Muscle layer of duodenum (tissue), 2 donors: ENCODE measurements around the gene RCAN1.
A peak's percentile ranks its signal among the peaks of the same experiment; 100 is the strongest.

Experiments
- H3K27ac ChIP-seq: one replicate; pipeline ENCODE4 v1.7.0; 2013; ENCODE audit warnings: mild to moderate bottlenecking, low read length
- H3K27me3 ChIP-seq: one replicate; pipeline ENCODE4 v1.7.0; 2013; ENCODE audit warnings: low read depth, mild to moderate bottlenecking, control low read depth, low read length
- H3K36me3 ChIP-seq, 2 donors: one replicate each; pipeline ENCODE4 v1.7.0; 2013; ENCODE audit warnings: low read length in 2 of 2, control low read depth in 1 of 2, mild to moderate bottlenecking in 1 of 2; ENCODE audit not compliant: insufficient read depth in 2 of 2, control insufficient read depth in 1 of 2
- H3K4me1 ChIP-seq, 2 donors: one replicate each; pipeline ENCODE4 v1.7.0; 2013; ENCODE audit warnings: low read length in 2 of 2, mild to moderate bottlenecking in 2 of 2, control low read depth in 1 of 2, moderate library complexity in 1 of 2; ENCODE audit not compliant: insufficient read depth in 2 of 2, control insufficient read depth in 1 of 2
- H3K4me3 ChIP-seq, 2 donors: one replicate each; pipeline ENCODE4 v1.7.0; 2013; ENCODE audit warnings: low read length in 2 of 2, low read depth in 1 of 2, mild to moderate bottlenecking in 1 of 2
- H3K9me3 ChIP-seq, 2 donors: one replicate each; pipeline ENCODE4 v1.7.0; 2013; ENCODE audit warnings: low read length in 2 of 2, control low read depth in 1 of 2, mild to moderate bottlenecking in 1 of 2; ENCODE audit not compliant: control insufficient read depth in 1 of 2
- donor health status: healthy.

The RCAN1 gene

GRCh38 chr21:34639882-34640788 lies 25.2 kb upstream of the RCAN1 start:
- Histone ChIP-seq H3K27ac (no peak overlapping the region), H3K4me1 (no peaks in the 10 kb centered on the region), H3K36me3 (no peaks in the 10 kb centered on the region), H3K4me3 (peak overlapping the region in 1 of 2 donors; percentile 34), H3K27me3 (peaks cover 4% of the 10 kb centered on the region), H3K9me3 (no peaks in the 10 kb centered on the region)

- Histone ChIP-seq H3K9me3 (no peaks in the 10 kb centered on the region), H3K4me3 (no peak overlapping the region), H3K4me1 (no peaks in the 10 kb centered on the region), H3K36me3 (no peaks in the 10 kb centered on the region), H3K27ac (no peak overlapping the region), H3K27me3 (peaks cover 4% of the 10 kb centered on the region)
These were observed 24.3 kb upstream of the RCAN1 start for GRCh38 chr21:34639250-34639649.

DNA sequence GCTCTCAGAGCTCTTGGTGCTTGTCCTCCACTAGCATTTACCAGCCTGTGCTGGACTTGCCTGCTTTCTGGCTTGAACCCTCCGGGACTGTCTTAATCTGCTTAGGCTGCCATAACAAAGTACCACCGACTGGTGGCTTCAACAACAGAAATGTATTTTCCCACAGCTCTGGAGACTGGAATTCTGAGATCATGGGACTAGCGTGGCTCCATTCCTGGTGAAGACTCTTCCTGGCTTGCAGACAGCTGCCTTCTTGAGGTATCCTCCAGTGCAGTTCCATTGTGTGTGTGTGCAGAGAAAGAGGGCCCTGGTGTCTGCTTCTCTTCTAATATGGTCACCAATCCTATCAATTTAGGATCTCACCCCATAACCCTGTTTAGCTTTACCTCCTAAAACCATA lies 22.0 kb upstream of the RCAN1 start:
- Histone ChIP-seq H3K27ac (no peak overlapping the region), H3K4me1 (no peaks in the 10 kb centered on the region), H3K9me3 (no peaks in the 10 kb centered on the region), H3K27me3 (peaks cover 4% of the 10 kb centered on the region), H3K36me3 (no peaks in the 10 kb centered on the region), H3K4me3 (no peak overlapping the region)

- H3K27me3 ChIP-seq, result peaks cover 4% of the 10 kb centered on the region
- no peak overlapping the region for H3K4me3 ChIP-seq
- no peaks in the 10 kb centered on the region for H3K36me3 ChIP-seq
- H3K9me3 ChIP-seq, result no peaks in the 10 kb centered on the region
- no peak overlapping the region for H3K27ac ChIP-seq
- H3K4me1 ChIP-seq, result no peaks in the 10 kb centered on the region
These were observed 20.4 kb upstream of the RCAN1 start for GRCh38 chr21:34635307-34635706.

- no peak overlapping the region for H3K27ac ChIP-seq
- peaks cover 4% of the 10 kb centered on the region for H3K27me3 ChIP-seq
- H3K4me3 ChIP-seq, result no peak overlapping the region
- H3K36me3 ChIP-seq, result no peaks in the 10 kb centered on the region
- no peaks in the 10 kb centered on the region for H3K4me1 ChIP-seq
- no peaks in the 10 kb centered on the region for H3K9me3 ChIP-seq
These were observed 17.6 kb upstream of the RCAN1 start for GRCh38 chr21:34632498-34632897.

GRCh38 chr21:34630536-34631143 lies 15.7 kb upstream of the RCAN1 start:
- Histone ChIP-seq H3K4me3 (no peak overlapping the region), H3K27me3 (peaks cover 4% of the 10 kb centered on the region), H3K4me1 (no peaks in the 10 kb centered on the region), H3K36me3 (no peaks in the 10 kb centered on the region), H3K9me3 (no peaks in the 10 kb centered on the region), H3K27ac (no peak overlapping the region)

DNA sequence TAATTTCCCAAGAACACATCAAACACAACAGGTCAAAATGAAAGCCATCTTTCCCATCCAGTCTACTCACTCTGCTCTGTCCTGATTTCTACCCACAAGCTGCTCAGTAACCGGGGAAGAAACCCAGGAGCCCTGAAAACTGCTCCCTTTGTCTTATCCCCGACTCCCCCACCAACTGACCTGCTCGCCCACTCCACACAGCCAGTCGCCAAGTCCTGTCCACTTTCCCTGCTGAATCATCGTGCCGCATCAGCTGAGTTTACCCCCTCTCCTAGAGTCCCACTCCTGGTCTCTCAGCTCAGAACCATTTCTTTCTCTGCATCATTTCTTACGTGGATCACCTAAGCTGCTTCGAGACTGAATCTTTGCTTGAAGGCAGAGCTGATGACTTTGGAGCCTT lies 11.2 kb upstream of the RCAN1 start:
- no peaks in the 10 kb centered on the region for H3K9me3 ChIP-seq
- no peaks in the 10 kb centered on the region for H3K36me3 ChIP-seq
- H3K27ac ChIP-seq, result no peak overlapping the region
- H3K4me1 ChIP-seq, result no peaks in the 10 kb centered on the region
- H3K4me3 ChIP-seq, result no peak overlapping the region
- no peaks in the 10 kb centered on the region for H3K27me3 ChIP-seq

DNA sequence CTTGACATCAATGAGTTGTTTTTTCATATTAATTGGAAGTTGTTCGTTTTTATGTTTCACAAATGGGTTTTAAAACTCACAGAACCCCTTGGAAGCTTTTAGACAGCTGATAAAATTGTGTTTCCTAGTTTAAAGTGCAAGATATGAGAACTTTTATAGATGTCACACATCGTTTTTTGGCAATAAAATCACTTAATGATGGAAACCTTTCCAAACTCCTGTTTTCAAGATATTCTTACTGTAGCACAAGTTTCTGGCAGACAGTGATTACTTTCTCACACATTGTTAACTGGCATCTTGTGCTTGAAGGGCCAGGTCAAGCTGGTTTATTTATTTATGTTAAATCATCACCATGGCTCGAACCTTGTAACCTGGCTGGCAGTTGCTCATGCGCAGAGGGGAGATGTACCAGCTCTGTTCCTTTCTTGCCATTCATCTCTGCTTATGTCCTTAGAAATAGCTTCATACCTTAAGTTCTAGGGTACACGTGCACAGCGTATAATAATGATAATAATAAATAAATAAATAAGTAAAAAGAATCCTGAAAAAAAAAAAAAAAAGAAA lies 10.2 kb upstream of the RCAN1 start:
- no peaks in the 10 kb centered on the region for H3K27me3 ChIP-seq
- no peaks in the 10 kb centered on the region for H3K9me3 ChIP-seq
- no peak overlapping the region for H3K27ac ChIP-seq
- H3K4me1 ChIP-seq, result no peaks in the 10 kb centered on the region
- no peak overlapping the region for H3K4me3 ChIP-seq
- no peaks in the 10 kb centered on the region for H3K36me3 ChIP-seq

- Histone ChIP-seq H3K27ac (no peak overlapping the region), H3K27me3 (no peaks in the 10 kb centered on the region), H3K36me3 (no peaks in the 10 kb centered on the region), H3K4me3 (no peak overlapping the region), H3K4me1 (no peaks in the 10 kb centered on the region), H3K9me3 (no peaks in the 10 kb centered on the region)
These were observed 8.6 kb upstream of the RCAN1 start for GRCh38 chr21:34623516-34623915.

- Histone ChIP-seq H3K9me3 (no peaks in the 10 kb centered on the region), H3K4me1 (no peaks in the 10 kb centered on the region), H3K27ac (no peak overlapping the region), H3K36me3 (no peaks in the 10 kb centered on the region), H3K27me3 (no peaks in the 10 kb centered on the region), H3K4me3 (no peak overlapping the region)
These were observed 6.8 kb upstream of the RCAN1 start for GRCh38 chr21:34621434-34622350.
